GM21786 (cell line): Measurements from ENCODE around the gene PLK1.

Source experiments
- ATAC-seq: cut with Tn5 transposase; IDR thresholded peaks from one replicate; pipeline ENCODE4 v1.9.1; 2021; ENCODE audit not compliant: unreplicated experiment

The PLK1 gene

GRCh38 chr16:23679274-23679985 lies 741 bp downstream of the PLK1 start:
- no peak for ATAC-seq

- ATAC-seq: no peak
These were observed 1.3 kb downstream of the PLK1 start for GRCh38 chr16:23679986-23680336.

GRCh38 chr16:23682181-23682580 lies 3.5 kb downstream of the PLK1 start:
- ATAC-seq: no peak

GRCh38 chr16:23683487-23683886 lies 4.8 kb downstream of the PLK1 start:
- no peak for ATAC-seq

- ATAC-seq: no peak
These were observed 8.5 kb downstream of the PLK1 start for GRCh38 chr16:23687034-23687808.

GRCh38 chr16:23689442-23690187 lies 10.9 kb downstream of the PLK1 start:
- ATAC-seq: no peak

- no peak for ATAC-seq
These were observed 12.2 kb downstream of the PLK1 start for GRCh38 chr16:23690771-23691482.

GRCh38 chr16:23691483-23692189 lies 12.9 kb downstream of the PLK1 start:
- ATAC-seq: no peak

GRCh38 chr16:23692190-23692837 lies 13.6 kb downstream of the PLK1 start:
- no peak for ATAC-seq

- ATAC-seq: no peak
These were observed 15.6 kb downstream of the PLK1 start for GRCh38 chr16:23694265-23694643.

- ATAC-seq: no peak
These were observed 16.1 kb downstream of the PLK1 start for GRCh38 chr16:23694644-23695373.

- ATAC-seq: no peak
These were observed 17.1 kb downstream of the PLK1 start for GRCh38 chr16:23695756-23696155.

GRCh38 chr16:23699100-23699499 lies 20.4 kb downstream of the PLK1 start:
- ATAC-seq: no peak

- ATAC-seq: no peak
These were observed 21.4 kb downstream of the PLK1 start for GRCh38 chr16:23700093-23700492.

- ATAC-seq: no peak
These were observed 21.8 kb downstream of the PLK1 start for GRCh38 chr16:23700509-23700908.

- no peak for ATAC-seq
These were observed 22.4 kb downstream of the PLK1 start for GRCh38 chr16:23701045-23701444.

- no peak for ATAC-seq
These were observed 24.3 kb downstream of the PLK1 start for GRCh38 chr16:23702951-23703350.

- no peak for ATAC-seq
These were observed 26.3 kb downstream of the PLK1 start for GRCh38 chr16:23704772-23705516.

- no peak for ATAC-seq
These were observed 26.8 kb downstream of the PLK1 start for GRCh38 chr16:23705517-23705902.
